C4-2B (cell line): ENCODE results near the gene RRP8.

Experiments
- H3K27ac ChIP-seq: fragments of 450-650 bp; 2 replicates; pipeline ENCODE4 v1.5.1; 2017
- ZFX ChIP-seq: fragments of 450-650 bp; IDR thresholded peaks from 2 replicates; pipeline ENCODE4 v1.6.1; 2017
- TF ChIP-seq, protein P1 (sequence below): fragments of 450-650 bp; conservative IDR thresholded peaks from 2 replicates; pipeline ENCODE4 v1.5.1; 2017; ENCODE audit warnings: mild to moderate bottlenecking

The RRP8 gene

DNA sequence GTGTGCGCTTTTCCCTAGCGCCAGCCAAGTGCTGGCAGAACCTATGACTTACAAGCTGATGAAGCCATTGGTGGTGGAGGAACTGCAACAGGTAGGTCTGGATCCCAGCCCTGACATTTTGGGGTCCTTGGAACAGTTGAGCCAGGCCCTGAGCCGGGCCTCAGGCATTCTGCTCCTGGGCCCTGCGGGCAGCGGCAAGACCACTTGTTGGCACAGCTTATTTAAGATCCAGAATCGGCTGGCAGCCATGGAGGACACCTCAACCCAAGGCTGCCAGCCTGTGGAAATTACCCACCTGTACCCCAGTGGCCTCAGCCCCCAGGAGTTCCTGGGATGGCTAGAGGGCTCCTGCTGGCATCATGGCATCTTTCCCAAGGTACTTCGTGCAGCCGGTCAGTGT, 56.7 kb downstream of the RRP8 start:
- TF ChIP-seq, protein P1, sequence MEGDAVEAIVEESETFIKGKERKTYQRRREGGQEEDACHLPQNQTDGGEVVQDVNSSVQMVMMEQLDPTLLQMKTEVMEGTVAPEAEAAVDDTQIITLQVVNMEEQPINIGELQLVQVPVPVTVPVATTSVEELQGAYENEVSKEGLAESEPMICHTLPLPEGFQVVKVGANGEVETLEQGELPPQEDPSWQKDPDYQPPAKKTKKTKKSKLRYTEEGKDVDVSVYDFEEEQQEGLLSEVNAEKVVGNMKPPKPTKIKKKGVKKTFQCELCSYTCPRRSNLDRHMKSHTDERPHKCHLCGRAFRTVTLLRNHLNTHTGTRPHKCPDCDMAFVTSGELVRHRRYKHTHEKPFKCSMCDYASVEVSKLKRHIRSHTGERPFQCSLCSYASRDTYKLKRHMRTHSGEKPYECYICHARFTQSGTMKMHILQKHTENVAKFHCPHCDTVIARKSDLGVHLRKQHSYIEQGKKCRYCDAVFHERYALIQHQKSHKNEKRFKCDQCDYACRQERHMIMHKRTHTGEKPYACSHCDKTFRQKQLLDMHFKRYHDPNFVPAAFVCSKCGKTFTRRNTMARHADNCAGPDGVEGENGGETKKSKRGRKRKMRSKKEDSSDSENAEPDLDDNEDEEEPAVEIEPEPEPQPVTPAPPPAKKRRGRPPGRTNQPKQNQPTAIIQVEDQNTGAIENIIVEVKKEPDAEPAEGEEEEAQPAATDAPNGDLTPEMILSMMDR = no peak
- no peak for TF ChIP-seq ZFX
- H3K27ac ChIP-seq = no peak overlapping the region

DNA sequence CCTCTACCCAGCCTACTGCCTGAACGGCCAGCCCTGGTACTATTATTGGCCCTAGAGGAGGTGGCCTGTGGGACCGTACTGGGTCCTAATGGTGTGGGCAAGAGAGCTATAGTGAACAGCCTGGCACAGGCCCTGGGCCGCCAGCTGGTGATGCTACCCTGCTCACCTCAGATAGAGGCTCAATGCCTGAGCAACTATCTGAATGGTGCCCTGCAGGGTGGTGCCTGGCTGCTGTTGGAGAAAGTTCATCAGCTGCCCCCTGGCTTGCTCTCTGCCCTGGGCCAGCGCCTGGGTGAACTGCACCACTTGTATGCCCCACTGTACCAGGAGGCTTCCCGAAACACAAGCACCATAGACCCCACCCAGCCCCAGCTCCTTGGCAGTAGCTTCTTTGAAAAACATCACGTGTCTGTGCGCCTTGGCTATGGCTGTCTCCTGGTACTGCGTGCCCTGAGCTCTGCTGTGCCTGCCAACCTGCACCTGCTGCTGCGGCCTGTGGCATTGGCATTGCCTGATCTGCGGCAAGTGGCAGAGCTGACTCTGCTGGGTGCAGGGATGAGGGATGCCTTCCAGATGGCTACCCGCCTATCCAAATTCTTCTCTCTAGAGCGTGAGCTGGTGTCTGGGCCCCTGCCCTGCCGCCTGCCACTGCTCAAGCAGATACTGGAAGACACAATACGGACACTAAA, 57.4 kb downstream of the RRP8 start:
- no peak overlapping the region for H3K27ac ChIP-seq
- TF ChIP-seq, protein P1 = no peak
- no peak for TF ChIP-seq ZFX
